ENCODE results near the gene EFHC1. TPM values are rescaled to one million over a fixed set of nuclear protein-coding genes. Genes with fewer than 3 reads are reported as not detected.

The EFHC1 gene
- total RNA-seq, 1 donor from 2014 or later: 59.8 TPM

DNA sequence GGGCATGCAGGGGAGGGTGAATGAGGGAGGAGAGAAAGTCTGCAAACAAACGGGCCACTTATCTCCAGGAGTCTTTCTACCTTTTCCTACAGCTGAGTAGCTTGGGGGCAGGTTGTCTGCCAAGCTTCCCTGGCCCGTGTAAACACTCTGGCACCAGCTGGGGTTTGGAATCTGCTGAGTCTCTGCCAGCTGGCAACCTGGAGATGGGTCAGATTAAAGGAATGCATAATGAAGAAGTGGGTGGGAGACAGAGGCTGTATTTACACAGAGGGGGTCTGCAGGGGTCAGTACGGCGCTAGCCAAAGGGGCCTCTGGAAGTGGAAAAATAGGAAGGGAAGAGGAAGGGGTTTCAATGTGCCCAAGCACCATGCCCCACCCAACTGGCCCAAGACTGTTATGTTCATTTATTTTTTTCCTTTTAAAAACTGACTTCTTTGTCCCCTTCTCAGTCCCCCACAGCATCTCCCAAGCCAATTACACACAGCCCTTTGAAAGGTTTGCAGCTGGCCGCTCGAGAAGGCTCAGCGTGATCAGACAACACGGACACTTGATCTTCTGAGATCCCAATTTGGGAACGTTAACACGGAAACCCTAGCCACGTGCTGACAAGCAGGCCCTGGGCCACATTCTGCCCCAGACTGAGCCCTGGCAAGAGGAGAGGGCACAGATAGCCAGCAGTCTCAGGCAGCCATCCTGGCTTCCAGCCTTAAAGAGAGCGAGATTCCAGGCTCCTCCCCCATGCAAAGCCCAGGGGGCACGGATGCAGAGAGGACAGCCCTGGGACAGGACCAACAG is 131.5 kb downstream of the EFHC1 start:
- Mint-ChIP-seq H3K27me3 (ENCODE audit: insufficient read depth, low read depth) (peaks cover 2% of the 10 kb centered on the region), H3K4me3 (peak overlapping the region; percentile 81), H3K27ac (peak overlapping the region; percentile 91), H3K9me3 (no peaks in the 10 kb centered on the region), H3K4me1 (peaks cover 64% of the 10 kb centered on the region), H3K36me3 (peaks cover 7% of the 10 kb centered on the region)
- H3K4me3 ChIP-seq: peak overlapping the region; percentile 38
- DNase-seq (ENCODE audit: low spot score): peak; percentile 71
- H3K4me1 ChIP-seq: peaks cover 35% of the 10 kb centered on the region
- H3K4me2 ChIP-seq: peak overlapping the region; percentile 87
- H3K79me2 ChIP-seq (ENCODE audit: low read depth): peaks cover 85% of the 10 kb centered on the region
- peak overlapping the region; percentile 81 for H2AFZ ChIP-seq (replicated peaks)
- no peaks in the 10 kb centered on the region for H3K27me3 ChIP-seq
- peaks cover 5% of the 10 kb centered on the region for H4K20me1 ChIP-seq (ENCODE audit: low read depth)
- no peaks in the 10 kb centered on the region for H3K9me3 ChIP-seq (ENCODE audit: low read depth)
- no peaks in the 10 kb centered on the region for H3K36me3 ChIP-seq
- peaks cover 31% of the 10 kb centered on the region for H3F3A ChIP-seq (ENCODE audit: low read depth)
- TF ChIP-seq CTCF (IDR thresholded peaks at IDR 0.05) (peak; percentile 44), EZH2 (IDR thresholded peaks at IDR 0.05) (no peak), EZH2phosphoT487 (IDR thresholded peaks at IDR 0.05) (no peak)
- H3K9ac ChIP-seq: peak overlapping the region; percentile 44
- peak overlapping the region; percentile 87 for H3K27ac ChIP-seq

GRCh38 chr6:52552278-52552643 is 132.1 kb downstream of the EFHC1 start:
- no peaks in the 10 kb centered on the region for H3K9me3 ChIP-seq (ENCODE audit: low read depth)
- H3K36me3 ChIP-seq: no peaks in the 10 kb centered on the region
- H2AFZ ChIP-seq (replicated peaks): peak overlapping the region; percentile 81
- peak overlapping the region; percentile 87 for H3K4me2 ChIP-seq
- Mint-ChIP-seq H3K27me3 (ENCODE audit: insufficient read depth, low read depth) (peaks cover 2% of the 10 kb centered on the region), H3K36me3 (peaks cover 8% of the 10 kb centered on the region), H3K4me1 (peaks cover 60% of the 10 kb centered on the region), H3K9me3 (no peaks in the 10 kb centered on the region), H3K4me3 (peak overlapping the region; percentile 81), H3K27ac (peak overlapping the region; percentile 91)
- peak overlapping the region; percentile 87 for H3K27ac ChIP-seq
- peak overlapping the region; percentile 44 for H3K9ac ChIP-seq
- H4K20me1 ChIP-seq (ENCODE audit: low read depth): peaks cover 5% of the 10 kb centered on the region
- peaks cover 35% of the 10 kb centered on the region for H3K4me1 ChIP-seq
- H3K79me2 ChIP-seq (ENCODE audit: low read depth): peaks cover 84% of the 10 kb centered on the region
- H3K4me3 ChIP-seq: peak overlapping the region; percentile 38
- no peaks in the 10 kb centered on the region for H3K27me3 ChIP-seq
- H3F3A ChIP-seq (ENCODE audit: low read depth): peaks cover 31% of the 10 kb centered on the region
- TF ChIP-seq CTCF (IDR thresholded peaks at IDR 0.05) (no peak), EZH2 (IDR thresholded peaks at IDR 0.05) (no peak), EZH2phosphoT487 (IDR thresholded peaks at IDR 0.05) (no peak)
- DNase-seq (ENCODE audit: low spot score): no peak

DNA sequence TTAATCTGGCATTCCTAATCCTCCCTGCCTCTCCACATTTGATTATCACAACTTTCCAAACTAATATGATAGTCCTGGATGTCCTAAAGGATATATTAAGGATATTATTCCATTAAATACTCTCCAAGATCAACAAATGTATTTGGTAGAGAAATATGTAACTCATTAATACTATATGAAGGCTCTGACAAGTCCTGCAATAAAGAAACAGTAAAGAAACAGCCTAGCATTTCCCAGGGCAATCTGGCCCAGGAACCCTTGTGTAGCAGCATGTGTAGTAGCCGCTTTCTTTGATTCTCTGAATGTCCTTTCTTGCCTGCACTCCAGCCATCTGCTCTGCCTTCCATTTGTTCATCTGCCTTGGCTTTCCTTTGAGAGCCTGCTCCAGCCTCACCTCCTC is 133.0 kb downstream of the EFHC1 start:
- DNase-seq (ENCODE audit: low spot score): no peak
- H3K27me3 ChIP-seq: no peaks in the 10 kb centered on the region
- no peak overlapping the region for H2AFZ ChIP-seq (replicated peaks)
- H3K9me3 ChIP-seq (ENCODE audit: low read depth): no peaks in the 10 kb centered on the region
- Mint-ChIP-seq H3K4me3 (no peak overlapping the region), H3K27me3 (ENCODE audit: insufficient read depth, low read depth) (peaks cover 2% of the 10 kb centered on the region), H3K9me3 (no peaks in the 10 kb centered on the region), H3K27ac (peak overlapping the region; percentile 9), H3K36me3 (peaks cover 9% of the 10 kb centered on the region), H3K4me1 (peaks cover 60% of the 10 kb centered on the region)
- H3K27ac ChIP-seq: no peak overlapping the region
- peaks cover 44% of the 10 kb centered on the region for H3K4me1 ChIP-seq
- H4K20me1 ChIP-seq (ENCODE audit: low read depth): peaks cover 5% of the 10 kb centered on the region
- peak overlapping the region; percentile 87 for H3K4me2 ChIP-seq
- peaks cover 83% of the 10 kb centered on the region for H3K79me2 ChIP-seq (ENCODE audit: low read depth)
- H3K4me3 ChIP-seq: no peak overlapping the region
- H3K36me3 ChIP-seq: no peaks in the 10 kb centered on the region
- no peak overlapping the region for H3K9ac ChIP-seq
- H3F3A ChIP-seq (ENCODE audit: low read depth): peaks cover 32% of the 10 kb centered on the region
- TF ChIP-seq CTCF (IDR thresholded peaks at IDR 0.05) (no peak), EZH2phosphoT487 (IDR thresholded peaks at IDR 0.05) (no peak), EZH2 (IDR thresholded peaks at IDR 0.05) (no peak)

All from neural progenitor cell (in vitro differentiated cells).